GM18517 (cell line): ENCODE results near the gene ADGRG7.

Source experiments
- ATAC-seq: cut with Tn5 transposase; IDR thresholded peaks from one replicate; pipeline ENCODE4 v1.9.1; 2021; ENCODE audit warnings: mild to moderate bottlenecking, moderate library complexity; ENCODE audit not compliant: unreplicated experiment

The ADGRG7 gene

GRCh38 chr3:100697172-100697571 is 87.8 kb downstream of the ADGRG7 start:
- ATAC-seq, result no peak

- ATAC-seq, result no peak
These were observed 88.4 kb downstream of the ADGRG7 start for GRCh38 chr3:100697723-100698285.

- ATAC-seq, result no peak
These were observed 89.3 kb downstream of the ADGRG7 start for GRCh38 chr3:100698736-100699135.

GRCh38 chr3:100700708-100701107 is 91.3 kb downstream of the ADGRG7 start:
- no peak for ATAC-seq

- no peak for ATAC-seq
These were observed 92.9 kb downstream of the ADGRG7 start for GRCh38 chr3:100702082-100702979.

- ATAC-seq, result no peak
These were observed 93.6 kb downstream of the ADGRG7 start for GRCh38 chr3:100702980-100703345.

- no peak for ATAC-seq
These were observed 94.5 kb downstream of the ADGRG7 start for GRCh38 chr3:100703865-100704264.

- ATAC-seq, result no peak
These were observed 97.0 kb downstream of the ADGRG7 start for GRCh38 chr3:100706365-100706764.

GRCh38 chr3:100708644-100708988 is 99.2 kb downstream of the ADGRG7 start:
- no peak for ATAC-seq

GRCh38 chr3:100708989-100709841 is 99.8 kb downstream of the ADGRG7 start, which contains the start of gene TFG:
TFG (plus strand) TSS chr3:100709494; CDS start chr3:100713686, 4,192 bp downstream.
- peak; percentile 95 for ATAC-seq

GRCh38 chr3:100709842-100710260 is 100.5 kb downstream of the ADGRG7 start:
- ATAC-seq, result no peak

GRCh38 chr3:100710261-100710968 is 101.0 kb downstream of the ADGRG7 start:
- ATAC-seq, result peak; percentile 28

- no peak for ATAC-seq
These were observed 105.8 kb downstream of the ADGRG7 start for GRCh38 chr3:100715176-100715575.

GRCh38 chr3:100717063-100717462 is 107.7 kb downstream of the ADGRG7 start:
- ATAC-seq, result no peak

- no peak for ATAC-seq
These were observed 108.5 kb downstream of the ADGRG7 start for GRCh38 chr3:100717637-100718487.

GRCh38 chr3:100719136-100719535 is 109.7 kb downstream of the ADGRG7 start:
- ATAC-seq, result no peak

GRCh38 chr3:100720426-100720825 is 111.0 kb downstream of the ADGRG7 start:
- no peak for ATAC-seq

- no peak for ATAC-seq
These were observed 116.6 kb downstream of the ADGRG7 start for GRCh38 chr3:100725935-100726513.

- ATAC-seq, result no peak
These were observed 117.3 kb downstream of the ADGRG7 start for GRCh38 chr3:100726706-100727105.

- no peak for ATAC-seq
These were observed 121.1 kb downstream of the ADGRG7 start for GRCh38 chr3:100730524-100730923.
